Mesenchymal stem cell (in vitro differentiated cells and primary cell): Measurements from ENCODE around the gene GRM7.

Source experiments
- DNase-seq: peaks from one replicate; pipeline ENCODE4 v3.0.0-alpha.2; 2013
- H2AFZ ChIP-seq: one replicate; pipeline ENCODE4 v1.6.1; 2013; ENCODE audit warnings: low read depth, mild to moderate bottlenecking, control low read depth, inconsistent platforms, low read length, moderate library complexity
- H2AK5ac ChIP-seq: 2 replicates; pipeline ENCODE4 v1.6.1; 2013; ENCODE audit warnings: low read length, moderate library complexity, mild to moderate bottlenecking, inconsistent platforms; ENCODE audit not compliant: severe bottlenecking
- H2BK120ac ChIP-seq: one replicate; pipeline ENCODE4 v1.6.1; 2013; ENCODE audit warnings: low read depth, mild to moderate bottlenecking, inconsistent platforms, low read length, moderate library complexity
- H2BK12ac ChIP-seq, 2 experiments: one replicate each; pipeline ENCODE4 v1.6.1; 2013; ENCODE audit warnings: inconsistent platforms in 2 of 2, low read length in 2 of 2, mild to moderate bottlenecking in 2 of 2, moderate library complexity in 2 of 2, control low read depth in 1 of 2
- H2BK15ac ChIP-seq: one replicate; pipeline ENCODE4 v1.6.1; 2013; ENCODE audit warnings: mild to moderate bottlenecking, low read depth, inconsistent platforms; ENCODE audit not compliant: poor library complexity, severe bottlenecking
- H2BK5ac ChIP-seq: 2 replicates; pipeline ENCODE4 v1.6.1; 2013; ENCODE audit warnings: low read depth, mild to moderate bottlenecking, low read length, control low read depth, inconsistent platforms; ENCODE audit not compliant: poor library complexity, severe bottlenecking
- H3K14ac ChIP-seq, 2 experiments: one replicate each; pipeline ENCODE4 v1.6.1; 2013; ENCODE audit warnings: inconsistent platforms in 2 of 2, low read length in 2 of 2, control low read depth in 1 of 2, mild to moderate bottlenecking in 1 of 2, moderate library complexity in 1 of 2
- H3K18ac ChIP-seq, 2 experiments: one replicate each; pipeline ENCODE4 v1.6.1; 2013; ENCODE audit warnings: inconsistent platforms in 2 of 2, low read length in 2 of 2, control low read depth in 1 of 2, low read depth in 1 of 2, mild to moderate bottlenecking in 1 of 2
- H3K23ac ChIP-seq, 2 experiments: one replicate each; pipeline ENCODE4 v1.6.1; 2013; ENCODE audit warnings: inconsistent platforms in 2 of 2, low read length in 2 of 2, mild to moderate bottlenecking in 2 of 2, moderate library complexity in 2 of 2, control low read depth in 1 of 2
- H3K27ac ChIP-seq: 2 replicates; pipeline ENCODE4 v1.5.1; 2013; ENCODE audit warnings: mild to moderate bottlenecking, moderate library complexity, low read length, control low read depth, inconsistent platforms; ENCODE audit not compliant: poor library complexity, severe bottlenecking
- H3K27me3 ChIP-seq, 2 experiments: 2 replicates each; pipeline versions ENCODE4 v1.6.1 to v1.7.0; 2013; ENCODE audit warnings: low read length in 2 of 2, mild to moderate bottlenecking in 2 of 2, moderate library complexity in 2 of 2, control low read depth in 1 of 2, inconsistent platforms in 1 of 2; ENCODE audit not compliant: control insufficient read depth in 1 of 2, insufficient read depth in 1 of 2
- H3K36me3 ChIP-seq, 2 experiments: 2 replicates each; pipeline versions ENCODE4 v1.6.1 to v1.7.0; 2013; ENCODE audit warnings: low read length in 2 of 2, control low read depth in 1 of 2, inconsistent platforms in 1 of 2, low read depth in 1 of 2, mild to moderate bottlenecking in 1 of 2; ENCODE audit not compliant: insufficient read depth in 2 of 2, control insufficient read depth in 1 of 2
- H3K4ac ChIP-seq, 2 experiments: one replicate each; pipeline ENCODE4 v1.6.1; 2013; ENCODE audit warnings: inconsistent platforms in 2 of 2, low read length in 2 of 2, mild to moderate bottlenecking in 2 of 2, moderate library complexity in 2 of 2, control low read depth in 1 of 2, low read depth in 1 of 2
- H3K4me1 ChIP-seq: 2 replicates; pipeline ENCODE4 v1.6.1; 2013; ENCODE audit warnings: low read depth, low read length, control low read depth; ENCODE audit not compliant: control insufficient read depth, insufficient read depth
- H3K4me2 ChIP-seq: 2 replicates; pipeline ENCODE4 v1.6.1; 2013; ENCODE audit warnings: low read length, mild to moderate bottlenecking, inconsistent platforms; ENCODE audit not compliant: poor library complexity, severe bottlenecking
- H3K4me3 ChIP-seq, 2 experiments: 2 replicates each; pipeline versions ENCODE4 v1.5.1 to v1.7.0; 2013; ENCODE audit warnings: low read length in 2 of 2, mild to moderate bottlenecking in 2 of 2, control low read depth in 1 of 2, low read depth in 1 of 2; ENCODE audit not compliant: insufficient read depth in 1 of 2
- H3K79me1 ChIP-seq: replicated peaks from 2 replicates; pipeline ENCODE4 v1.6.1; 2013; ENCODE audit warnings: mild to moderate bottlenecking, control low read depth, low read length, inconsistent platforms; ENCODE audit not compliant: poor library complexity, severe bottlenecking
- H3K9ac ChIP-seq: 2 replicates; pipeline ENCODE4 v1.7.0; 2013; ENCODE audit warnings: mild to moderate bottlenecking, low read length, moderate library complexity
- H3K9me3 ChIP-seq: 2 replicates; pipeline ENCODE4 v1.7.0; 2013; ENCODE audit warnings: mild to moderate bottlenecking, low read length; ENCODE audit not compliant: control insufficient read depth
- H4K8ac ChIP-seq: one replicate; pipeline ENCODE4 v1.6.1; 2013; ENCODE audit warnings: inconsistent platforms, mild to moderate bottlenecking, low read length, moderate library complexity
- H4K91ac ChIP-seq: one replicate; pipeline ENCODE4 v1.6.1; 2013; ENCODE audit warnings: mild to moderate bottlenecking, low read length, inconsistent platforms
- WGBS: methylation state at CpG from one replicate; pipeline ENCODE4 v1.1.7; 2013; ENCODE audit warnings: mixed read lengths; 5-methylcytosine and 5-hydroxymethylcytosine counted together

Gene GRM7

DNA sequence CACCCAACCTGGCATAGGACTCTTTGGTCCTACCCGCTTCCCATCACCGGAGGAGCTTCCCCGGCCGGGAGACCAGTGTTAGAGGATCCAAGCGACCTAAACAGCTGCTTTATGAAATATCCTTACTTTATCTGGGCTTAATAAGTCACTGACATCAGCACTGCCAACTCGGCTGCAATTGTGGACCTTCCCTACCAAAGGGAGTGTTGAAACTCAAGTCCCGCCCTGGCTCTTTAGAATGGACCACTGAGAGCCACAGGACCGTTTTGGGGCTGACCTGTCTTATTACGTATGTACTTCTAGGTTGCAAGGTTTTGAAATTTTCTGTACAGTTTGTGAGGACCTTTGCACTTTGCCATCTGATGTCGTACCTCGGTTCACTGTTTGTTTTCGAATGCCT is 879.5 kb downstream of the GRM7 start:
- Histone ChIP-seq H3K27me3 (no peaks in the 10 kb centered on the region), H2BK15ac (no peak overlapping the region), H2AK5ac (no peak overlapping the region), H3K23ac (no peak overlapping the region), H3K4me3 (no peak overlapping the region), H3K4me1 (no peaks in the 10 kb centered on the region), H3K9me3 (peaks cover 3% of the 10 kb centered on the region), H3K14ac (no peak overlapping the region), H4K8ac (no peak overlapping the region), H3K4ac (no peak overlapping the region), H2BK5ac (no peak overlapping the region), H4K91ac (no peak overlapping the region), H3K9ac (no peak overlapping the region), H3K79me1 (no peaks in the 10 kb centered on the region), H2BK120ac (no peak overlapping the region), H3K27ac (no peak overlapping the region), H2BK12ac (no peak overlapping the region), H3K36me3 (no peaks in the 10 kb centered on the region), H3K18ac (no peak overlapping the region), H3K4me2 (no peak overlapping the region), H2AFZ (no peak overlapping the region)
- 85% methylated on average over 12 of the region's 12 CpGs for WGBS
- no peak for DNase-seq

DNA sequence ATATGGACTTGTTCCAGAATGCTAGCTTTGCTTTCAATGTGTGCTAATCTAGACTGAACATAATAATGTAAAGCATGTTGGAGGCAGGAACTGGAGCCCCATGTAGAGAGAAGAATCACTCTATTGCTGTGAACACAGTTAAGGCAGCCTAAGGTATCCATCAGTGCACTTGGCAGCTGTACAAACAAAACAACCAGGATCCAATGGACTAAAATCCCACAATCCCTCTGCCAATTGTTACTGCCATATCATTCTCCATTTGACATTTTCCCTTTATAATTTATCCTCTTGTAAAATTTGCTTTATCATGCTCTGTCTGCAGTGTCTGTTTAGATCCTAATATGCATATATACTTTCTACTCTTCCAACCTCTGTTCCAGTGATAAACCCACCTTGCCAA is 883.9 kb downstream of the GRM7 start:
- H3K4me3 ChIP-seq, result no peak overlapping the region
- no peaks in the 10 kb centered on the region for H3K4me1 ChIP-seq
- no peak overlapping the region for H2AK5ac ChIP-seq
- H2BK120ac ChIP-seq, result no peak overlapping the region
- no peak overlapping the region for H3K14ac ChIP-seq
- H2BK15ac ChIP-seq, result no peak overlapping the region
- H3K23ac ChIP-seq, result no peak overlapping the region
- no peak overlapping the region for H4K8ac ChIP-seq
- no peak overlapping the region for H3K4me2 ChIP-seq
- no peak for DNase-seq
- no peak overlapping the region for H3K9ac ChIP-seq
- H2AFZ ChIP-seq, result no peak overlapping the region
- H4K91ac ChIP-seq, result no peak overlapping the region
- peaks cover 3% of the 10 kb centered on the region for H3K9me3 ChIP-seq
- H2BK5ac ChIP-seq, result no peak overlapping the region
- no peak overlapping the region for H3K18ac ChIP-seq
- no peak overlapping the region for H3K4ac ChIP-seq
- H3K27me3 ChIP-seq, result no peaks in the 10 kb centered on the region
- no peaks in the 10 kb centered on the region for H3K79me1 ChIP-seq
- no peak overlapping the region for H3K27ac ChIP-seq
- H2BK12ac ChIP-seq, result no peak overlapping the region
- H3K36me3 ChIP-seq, result no peaks in the 10 kb centered on the region

DNA sequence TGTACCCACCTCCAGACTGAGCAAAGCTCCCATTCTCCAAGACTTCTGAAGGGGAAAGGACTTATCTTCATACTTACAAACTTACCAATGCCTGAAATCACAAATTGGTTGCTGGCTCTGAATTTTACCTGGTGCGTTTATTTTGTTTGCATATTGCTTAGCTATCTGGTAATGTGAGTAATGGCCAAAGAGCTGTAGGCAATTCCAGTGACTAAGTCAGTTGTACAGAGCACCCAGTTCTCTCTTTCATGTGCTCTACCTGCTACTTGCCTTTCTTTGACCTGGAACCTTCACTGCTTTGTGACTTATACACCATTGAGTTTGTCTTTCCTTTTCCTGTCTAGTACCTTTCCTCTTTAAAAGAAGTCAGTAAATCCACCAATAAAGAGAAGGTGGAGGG is 884.8 kb downstream of the GRM7 start:
- H2BK120ac ChIP-seq, result no peak overlapping the region
- H3K27ac ChIP-seq, result no peak overlapping the region
- H2AK5ac ChIP-seq, result no peak overlapping the region
- no peaks in the 10 kb centered on the region for H3K9me3 ChIP-seq
- H3K18ac ChIP-seq, result no peak overlapping the region
- no peak overlapping the region for H3K4me3 ChIP-seq
- H4K91ac ChIP-seq, result no peak overlapping the region
- H3K36me3 ChIP-seq, result no peaks in the 10 kb centered on the region
- no peak overlapping the region for H4K8ac ChIP-seq
- no peaks in the 10 kb centered on the region for H3K4me1 ChIP-seq
- H3K9ac ChIP-seq, result no peak overlapping the region
- no peak overlapping the region for H3K4me2 ChIP-seq
- no peak overlapping the region for H3K14ac ChIP-seq
- H2BK15ac ChIP-seq, result no peak overlapping the region
- H3K79me1 ChIP-seq, result no peaks in the 10 kb centered on the region
- H3K27me3 ChIP-seq, result no peaks in the 10 kb centered on the region
- H2BK12ac ChIP-seq, result no peak overlapping the region
- H3K23ac ChIP-seq, result no peak overlapping the region
- no peak for DNase-seq
- H3K4ac ChIP-seq, result no peak overlapping the region
- no peak overlapping the region for H2BK5ac ChIP-seq
- H2AFZ ChIP-seq, result no peak overlapping the region
- WGBS, result 75% methylated on average over 1 of the region's 1 CpG

DNA sequence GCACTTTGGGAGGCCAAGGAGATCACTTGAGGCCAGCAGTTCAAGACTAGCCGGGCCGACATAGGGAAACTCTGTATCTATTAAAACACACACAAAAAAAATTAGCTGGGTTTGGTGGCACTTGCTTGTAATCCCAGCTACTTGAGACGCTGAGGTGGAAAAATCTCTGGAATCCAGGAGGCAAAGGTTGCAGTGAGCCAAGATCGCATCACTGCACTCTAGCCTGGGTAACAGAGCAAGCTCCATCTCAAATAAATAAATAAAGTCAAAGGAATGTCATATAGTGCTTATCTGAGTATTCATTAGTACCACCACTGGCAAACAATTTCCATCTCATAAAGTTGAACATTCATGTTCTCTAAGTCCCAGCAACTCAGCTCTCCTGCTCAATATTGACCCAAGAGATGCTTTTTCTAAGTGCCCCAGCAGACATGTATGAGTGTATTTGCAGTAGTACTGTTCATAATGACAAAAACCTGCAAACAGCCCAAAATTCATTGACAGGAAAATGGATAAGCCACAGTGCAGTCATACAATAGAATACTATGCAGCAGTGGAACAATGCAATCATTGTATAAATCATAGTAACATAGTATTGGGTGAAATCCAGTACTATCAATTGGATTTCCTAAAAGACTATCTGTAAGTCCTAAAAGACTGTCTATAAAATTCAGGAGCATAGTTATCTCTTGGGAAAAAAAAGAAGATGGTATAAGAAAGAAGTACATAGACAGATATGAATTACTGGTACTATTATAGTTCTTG is 889.2 kb downstream of the GRM7 start:
- H3K4me3 ChIP-seq, result no peak overlapping the region
- H2BK120ac ChIP-seq, result no peak overlapping the region
- H3K27ac ChIP-seq, result no peak overlapping the region
- H3K4me1 ChIP-seq, result no peaks in the 10 kb centered on the region
- no peak for DNase-seq
- no peak overlapping the region for H4K8ac ChIP-seq
- no peak overlapping the region for H2BK5ac ChIP-seq
- no peak overlapping the region for H3K23ac ChIP-seq
- 88% methylated on average over 2 of the region's 4 CpGs for WGBS
- H2AK5ac ChIP-seq, result no peak overlapping the region
- H2AFZ ChIP-seq, result no peak overlapping the region
- H3K27me3 ChIP-seq, result no peaks in the 10 kb centered on the region
- H3K9me3 ChIP-seq, result no peaks in the 10 kb centered on the region
- H4K91ac ChIP-seq, result no peak overlapping the region
- no peaks in the 10 kb centered on the region for H3K36me3 ChIP-seq
- H3K79me1 ChIP-seq, result no peaks in the 10 kb centered on the region
- no peak overlapping the region for H3K18ac ChIP-seq
- no peak overlapping the region for H3K4me2 ChIP-seq
- no peak overlapping the region for H3K9ac ChIP-seq
- no peak overlapping the region for H2BK15ac ChIP-seq
- H3K14ac ChIP-seq, result no peak overlapping the region
- no peak overlapping the region for H3K4ac ChIP-seq
- H2BK12ac ChIP-seq, result no peak overlapping the region
